Measurements from ENCODE around the gene NAV2.

NAV2 gene

DNA sequence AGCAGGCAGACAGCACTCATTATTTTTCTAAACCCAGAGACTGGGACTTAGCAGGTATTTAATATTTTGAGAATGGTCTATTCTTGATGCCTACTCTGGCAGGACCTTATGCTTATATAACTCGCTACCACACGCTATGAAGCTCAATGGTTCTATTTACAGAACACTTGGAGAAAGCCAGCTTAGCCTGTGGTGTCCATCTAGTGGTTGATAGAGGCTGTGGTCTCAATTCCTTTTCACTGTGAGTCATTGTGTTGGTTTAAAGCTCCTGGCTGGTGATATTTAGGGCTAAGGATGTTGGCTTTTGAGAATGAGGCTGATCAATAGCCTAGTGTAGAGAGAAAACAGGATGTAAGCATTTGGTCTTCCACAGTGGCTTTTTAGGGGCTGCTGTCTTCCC, 241.3 kb downstream of the NAV2 start:
- CTCF ChIA-PET: interaction anchor here (0.5 to 1.6 kb wide), 12 partner anchors 18 to 191 kb away, joined by 3 to 7 read pairs (median 3); no protein-coding TSS in a partner anchor
- peak; percentile 37 for DNase-seq (ENCODE audit: low spot score)
- H3K27ac ChIP-seq: no peak overlapping the region
- no peak; the same call in 1 of the 2 replicates for TF ChIP-seq CTCF (conservative IDR thresholded peaks at IDR 0.05; ENCODE audit: low read depth)
- POLR2A ChIA-PET (ENCODE audit: low non-redundant PET): no interaction called here

DNA sequence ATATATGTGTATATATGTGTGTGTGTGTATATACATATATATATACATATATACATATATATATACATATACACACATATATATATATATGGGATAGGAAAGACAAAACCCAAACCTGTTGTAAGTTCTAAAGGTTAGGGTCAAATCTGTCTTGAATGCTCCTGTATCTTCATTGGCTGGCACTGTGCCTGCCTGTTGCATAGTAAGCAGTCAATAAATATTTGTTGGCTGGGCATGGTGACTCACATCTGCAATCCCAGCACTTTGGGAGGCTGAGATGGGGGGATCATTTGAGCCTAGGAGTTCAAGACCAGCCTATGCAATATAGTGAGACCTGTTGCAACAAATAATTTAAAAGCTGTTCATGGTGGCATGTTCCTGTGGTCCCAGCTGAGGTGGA, 242.3 kb downstream of the NAV2 start:
- H3K27ac ChIP-seq: no peak overlapping the region
- TF ChIP-seq CTCF (conservative IDR thresholded peaks at IDR 0.05; ENCODE audit: low read depth): no peak
- DNase-seq (ENCODE audit: low spot score): no peak
- POLR2A ChIA-PET (ENCODE audit: low non-redundant PET): no interaction called here
- CTCF ChIA-PET: no interaction called here

GRCh38 chr11:19955660-19956059, 243.0 kb downstream of the NAV2 start:
- ChIA-PET POLR2A (ENCODE audit: low non-redundant PET) (no interaction called here), CTCF (no interaction called here)
- H3K27ac ChIP-seq: no peak overlapping the region
- no peak for DNase-seq (ENCODE audit: low spot score)
- no peak for TF ChIP-seq CTCF (conservative IDR thresholded peaks at IDR 0.05; ENCODE audit: low read depth)

DNA sequence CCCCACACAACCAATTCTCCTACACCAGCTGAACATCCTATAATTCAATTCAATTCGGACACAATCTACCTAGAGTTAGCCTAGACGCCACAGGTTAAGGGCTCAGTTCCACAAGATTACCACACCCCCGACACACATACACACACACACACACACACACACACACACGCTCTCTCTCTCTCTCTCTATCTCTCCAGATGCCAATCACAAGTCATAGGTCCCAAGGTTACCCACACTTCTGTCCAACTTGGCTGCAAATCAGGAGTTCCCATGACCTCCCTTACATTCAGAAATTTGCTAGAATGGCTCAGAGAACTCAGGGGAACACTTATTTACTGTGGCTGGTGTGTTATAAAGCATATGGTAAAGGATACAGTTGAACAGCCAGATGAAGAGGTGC, 243.6 kb downstream of the NAV2 start:
- ChIA-PET CTCF (no interaction called here), POLR2A (ENCODE audit: low non-redundant PET) (no interaction called here)
- H3K27ac ChIP-seq: no peak overlapping the region
- no peak for TF ChIP-seq CTCF (conservative IDR thresholded peaks at IDR 0.05; ENCODE audit: low read depth)
- DNase-seq (ENCODE audit: low spot score): no peak

GRCh38 chr11:19957294-19957943, 244.8 kb downstream of the NAV2 start:
- H3K27ac ChIP-seq: no peak overlapping the region
- TF ChIP-seq CTCF (conservative IDR thresholded peaks at IDR 0.05; ENCODE audit: low read depth): no peak
- ChIA-PET CTCF (interaction anchor here (0.5 to 1.5 kb wide), 3 partner anchors 20 to 403 kb away, joined by 3 to 7 read pairs (median 5); no protein-coding TSS in a partner anchor), POLR2A (ENCODE audit: low non-redundant PET) (no interaction called here)
- DNase-seq (ENCODE audit: low spot score): no peak

- ChIA-PET POLR2A (ENCODE audit: low non-redundant PET) (no interaction called here), CTCF (interaction anchor here (0.5 kb wide), 1 partner anchor 36 kb away, joined by 4 read pairs; no protein-coding TSS in a partner anchor)
- H3K27ac ChIP-seq: no peak overlapping the region
- TF ChIP-seq CTCF (conservative IDR thresholded peaks at IDR 0.05; ENCODE audit: low read depth): no peak
- DNase-seq (ENCODE audit: low spot score): no peak
Observed at GRCh38 chr11:19958204-19958603, 245.6 kb downstream of the NAV2 start.
